ENCODE results near the gene IDH3A.

Gene IDH3A

GRCh38 chr15:78216276-78217104 is 67.3 kb downstream of the IDH3A start:
- H3K27me3 ChIP-seq (ENCODE audit: control insufficient read depth in 2 of 2, insufficient read depth in 2 of 2, low read length in 2 of 2): no peaks in the 10 kb centered on the region
- no peaks in the 10 kb centered on the region for H3K36me3 ChIP-seq (ENCODE audit: control insufficient read depth in 2 of 2, insufficient read depth in 2 of 2, low read length in 2 of 2)
- H3K4me1 ChIP-seq (ENCODE audit: control insufficient read depth in 2 of 2, insufficient read depth in 2 of 2, low read length in 2 of 2): peaks cover 8 to 32% of the 10 kb centered on the region in 2 donors
- H3K9ac ChIP-seq (ENCODE audit: low read depth in 1 of 2, low read length in 2 of 2): peak overlapping the region in 1 of 2 donors; percentile 50
- H3K4me3 ChIP-seq (ENCODE audit: low read length in 2 of 2): no peak overlapping the region
- H3K27ac ChIP-seq (ENCODE audit: low read depth in 2 of 2, low read length in 2 of 2): peak overlapping the region; percentile 81 to 82
- H3K9me3 ChIP-seq (ENCODE audit: control insufficient read depth in 2 of 2, low read length in 2 of 2): no peaks in the 10 kb centered on the region

DNA sequence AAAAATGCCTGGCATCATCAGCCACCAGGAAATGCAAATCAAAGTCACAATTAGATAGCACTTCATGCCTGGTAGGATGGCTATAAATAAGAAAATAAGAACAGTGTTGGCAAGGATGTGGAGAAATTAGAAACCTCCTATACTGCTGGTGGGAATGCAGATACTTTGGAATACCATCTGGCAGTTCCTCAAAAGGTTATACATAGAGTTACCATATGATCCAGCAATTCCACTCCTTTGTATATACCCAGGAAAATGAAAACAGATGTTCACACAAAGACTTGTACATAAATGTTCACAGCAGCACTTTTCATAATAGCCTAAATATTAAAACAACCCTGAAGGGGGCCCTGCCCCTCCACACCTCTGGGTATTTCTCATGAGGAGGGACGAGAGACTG is 71.6 kb downstream of the IDH3A start:
- Histone ChIP-seq H3K9ac (ENCODE audit: low read depth in 1 of 2, low read length in 2 of 2) (no peak overlapping the region), H3K27ac (ENCODE audit: low read depth in 2 of 2, low read length in 2 of 2) (no peak overlapping the region), H3K9me3 (ENCODE audit: control insufficient read depth in 2 of 2, low read length in 2 of 2) (no peaks in the 10 kb centered on the region), H3K36me3 (ENCODE audit: control insufficient read depth in 2 of 2, insufficient read depth in 2 of 2, low read length in 2 of 2) (no peaks in the 10 kb centered on the region), H3K4me3 (ENCODE audit: low read length in 2 of 2) (no peak overlapping the region), H3K4me1 (ENCODE audit: control insufficient read depth in 2 of 2, insufficient read depth in 2 of 2, low read length in 2 of 2) (peaks cover 8 to 14% of the 10 kb centered on the region in 2 donors), H3K27me3 (ENCODE audit: control insufficient read depth in 2 of 2, insufficient read depth in 2 of 2, low read length in 2 of 2) (no peaks in the 10 kb centered on the region)

All from mucosa of rectum (tissue), 2 donors.